GM12874 (cell line): Measurements from ENCODE around the gene MPC1.

Source experiments
- TF ChIP-seq, protein P1 (sequence below): IDR thresholded peaks from 2 replicates; pipeline ENCODE4 v1.5.1; 2011; ENCODE audit warnings: low read depth, mild to moderate bottlenecking, control low read depth, low read length, moderate library complexity; ENCODE audit not compliant: insufficient read depth

The MPC1 gene

GRCh38 chr6:166348305-166348949, 34.3 kb downstream of the MPC1 start:
- TF ChIP-seq, protein P1, sequence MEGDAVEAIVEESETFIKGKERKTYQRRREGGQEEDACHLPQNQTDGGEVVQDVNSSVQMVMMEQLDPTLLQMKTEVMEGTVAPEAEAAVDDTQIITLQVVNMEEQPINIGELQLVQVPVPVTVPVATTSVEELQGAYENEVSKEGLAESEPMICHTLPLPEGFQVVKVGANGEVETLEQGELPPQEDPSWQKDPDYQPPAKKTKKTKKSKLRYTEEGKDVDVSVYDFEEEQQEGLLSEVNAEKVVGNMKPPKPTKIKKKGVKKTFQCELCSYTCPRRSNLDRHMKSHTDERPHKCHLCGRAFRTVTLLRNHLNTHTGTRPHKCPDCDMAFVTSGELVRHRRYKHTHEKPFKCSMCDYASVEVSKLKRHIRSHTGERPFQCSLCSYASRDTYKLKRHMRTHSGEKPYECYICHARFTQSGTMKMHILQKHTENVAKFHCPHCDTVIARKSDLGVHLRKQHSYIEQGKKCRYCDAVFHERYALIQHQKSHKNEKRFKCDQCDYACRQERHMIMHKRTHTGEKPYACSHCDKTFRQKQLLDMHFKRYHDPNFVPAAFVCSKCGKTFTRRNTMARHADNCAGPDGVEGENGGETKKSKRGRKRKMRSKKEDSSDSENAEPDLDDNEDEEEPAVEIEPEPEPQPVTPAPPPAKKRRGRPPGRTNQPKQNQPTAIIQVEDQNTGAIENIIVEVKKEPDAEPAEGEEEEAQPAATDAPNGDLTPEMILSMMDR, result no peak

- TF ChIP-seq, protein P1, result no peak
Observed at GRCh38 chr6:166346965-166347364, 35.8 kb downstream of the MPC1 start.

GRCh38 chr6:166346449-166346848, 36.3 kb downstream of the MPC1 start:
- TF ChIP-seq, protein P1, result no peak

GRCh38 chr6:166344240-166344639, 38.5 kb downstream of the MPC1 start:
- TF ChIP-seq, protein P1, result no peak

GRCh38 chr6:166343150-166343487, 39.6 kb downstream of the MPC1 start:
- TF ChIP-seq, protein P1, result no peak

DNA sequence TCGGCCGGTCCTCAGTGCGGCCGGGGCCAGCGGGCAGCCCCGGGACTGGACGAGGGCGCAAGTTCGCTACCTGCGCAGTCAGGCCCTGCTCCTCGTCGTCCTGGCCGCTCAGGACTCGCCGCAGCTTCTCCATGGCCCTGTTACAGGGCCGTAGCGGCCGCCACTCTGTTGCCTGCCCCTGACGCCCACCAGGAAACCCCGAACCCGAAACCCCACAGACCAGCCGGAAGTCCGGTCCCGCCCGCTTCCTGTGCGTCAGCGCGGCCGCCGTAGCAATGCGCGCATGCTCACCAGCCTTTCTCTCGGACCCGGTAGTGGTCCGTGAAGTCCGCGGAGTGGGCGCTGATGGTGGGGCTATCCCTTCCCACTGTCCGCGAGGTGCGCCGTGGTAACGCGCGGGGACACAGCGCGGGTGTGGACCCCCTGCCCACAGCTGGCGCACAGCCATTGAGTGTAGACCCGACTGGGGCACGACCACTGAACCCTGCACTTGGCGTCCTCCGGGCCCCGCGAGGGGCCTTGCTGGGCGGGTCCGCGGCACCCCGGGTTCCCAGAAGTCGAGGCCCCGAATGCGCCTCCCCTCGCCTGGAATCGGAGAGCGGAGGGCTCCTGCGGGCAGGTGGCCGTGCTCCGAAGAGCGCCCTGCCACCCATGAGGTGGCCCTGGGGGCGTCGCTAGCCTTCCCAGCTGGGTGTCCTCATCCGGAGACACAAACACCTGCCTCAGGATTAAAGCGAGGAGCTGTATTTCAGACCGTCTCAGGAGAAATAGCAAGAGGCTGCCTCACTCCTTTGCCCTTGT, 40.2 kb downstream of the MPC1 start, which contains the start of gene SFT2D1:
TSS of gene SFT2D1 (minus strand) at position 197 of the 801 bp plus-strand sequence. CDS start at position 133, 64 bp downstream.
- TF ChIP-seq, protein P1, result no peak

DNA sequence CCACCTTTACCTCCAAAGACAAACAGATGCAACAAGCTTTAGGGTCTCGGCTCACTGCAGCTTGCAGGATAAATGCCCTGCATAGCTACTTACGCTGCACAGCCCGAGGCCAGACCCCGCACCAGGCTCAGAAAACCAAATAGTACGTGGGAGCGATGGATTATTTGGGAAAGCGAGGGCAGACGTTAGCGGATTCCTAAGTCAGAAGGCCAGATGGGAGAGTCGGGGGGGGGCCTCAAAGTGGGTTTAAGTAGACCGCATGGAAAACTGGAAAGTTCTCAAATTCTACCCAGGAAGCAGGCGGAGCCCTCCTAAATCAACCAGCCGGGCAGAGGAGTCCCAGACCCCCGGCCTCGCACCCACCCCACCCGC, 40.8 kb downstream of the MPC1 start:
- TF ChIP-seq, protein P1, result no peak
